ENCODE measurements around the gene COL15A1.

The COL15A1 gene

GRCh38 chr9:98924946-98925820 is 18.5 kb upstream of the COL15A1 start:
- H3K4me3 ChIP-seq (ENCODE audit: low read depth, low read length), result no peak overlapping the region
- TF ChIP-seq MYC (IDR thresholded peaks at IDR 0.05; ENCODE audit: low read depth, low read length) (no peak), POLR2A (IDR thresholded peaks at IDR 0.05; ENCODE audit: extremely low read depth, insufficient read length) (no peak)
- TF ChIP-seq, protein P1, sequence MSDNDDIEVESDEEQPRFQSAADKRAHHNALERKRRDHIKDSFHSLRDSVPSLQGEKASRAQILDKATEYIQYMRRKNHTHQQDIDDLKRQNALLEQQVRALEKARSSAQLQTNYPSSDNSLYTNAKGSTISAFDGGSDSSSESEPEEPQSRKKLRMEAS (IDR thresholded peaks at IDR 0.05; ENCODE audit: low read depth, low read length), result no peak
- TF ChIP-seq, protein P2, sequence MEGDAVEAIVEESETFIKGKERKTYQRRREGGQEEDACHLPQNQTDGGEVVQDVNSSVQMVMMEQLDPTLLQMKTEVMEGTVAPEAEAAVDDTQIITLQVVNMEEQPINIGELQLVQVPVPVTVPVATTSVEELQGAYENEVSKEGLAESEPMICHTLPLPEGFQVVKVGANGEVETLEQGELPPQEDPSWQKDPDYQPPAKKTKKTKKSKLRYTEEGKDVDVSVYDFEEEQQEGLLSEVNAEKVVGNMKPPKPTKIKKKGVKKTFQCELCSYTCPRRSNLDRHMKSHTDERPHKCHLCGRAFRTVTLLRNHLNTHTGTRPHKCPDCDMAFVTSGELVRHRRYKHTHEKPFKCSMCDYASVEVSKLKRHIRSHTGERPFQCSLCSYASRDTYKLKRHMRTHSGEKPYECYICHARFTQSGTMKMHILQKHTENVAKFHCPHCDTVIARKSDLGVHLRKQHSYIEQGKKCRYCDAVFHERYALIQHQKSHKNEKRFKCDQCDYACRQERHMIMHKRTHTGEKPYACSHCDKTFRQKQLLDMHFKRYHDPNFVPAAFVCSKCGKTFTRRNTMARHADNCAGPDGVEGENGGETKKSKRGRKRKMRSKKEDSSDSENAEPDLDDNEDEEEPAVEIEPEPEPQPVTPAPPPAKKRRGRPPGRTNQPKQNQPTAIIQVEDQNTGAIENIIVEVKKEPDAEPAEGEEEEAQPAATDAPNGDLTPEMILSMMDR (IDR thresholded peaks at IDR 0.05; ENCODE audit: low read depth, low read length), result no peak
- DNase-seq (ENCODE audit: low read depth), result no peak

DNA sequence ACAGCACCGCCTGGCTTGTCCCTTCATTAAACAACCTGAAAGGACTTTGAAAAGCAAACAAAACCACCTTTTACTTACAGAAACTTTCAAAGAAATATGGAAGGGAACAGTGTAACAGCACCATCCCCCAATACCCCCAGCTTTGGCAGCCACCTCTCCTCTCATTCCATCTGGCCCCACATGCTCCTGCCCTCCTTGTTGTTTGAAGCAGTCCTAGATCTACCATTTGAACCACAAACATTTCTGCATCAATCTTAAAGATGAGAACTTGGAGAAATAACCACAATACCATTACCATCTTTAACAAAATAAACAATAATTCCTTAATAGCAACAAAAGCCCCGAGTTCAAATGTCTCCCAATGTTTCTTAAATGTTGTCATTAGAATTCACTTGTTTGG is 17.8 kb upstream of the COL15A1 start:
- H3K4me3 ChIP-seq (ENCODE audit: low read depth, low read length), result no peak overlapping the region
- DNase-seq (ENCODE audit: low read depth), result no peak
- TF ChIP-seq, protein P1 (IDR thresholded peaks at IDR 0.05; ENCODE audit: low read depth, low read length), result no peak
- TF ChIP-seq POLR2A (IDR thresholded peaks at IDR 0.05; ENCODE audit: extremely low read depth, insufficient read length) (no peak), MYC (IDR thresholded peaks at IDR 0.05; ENCODE audit: low read depth, low read length) (no peak)
- TF ChIP-seq, protein P2 (IDR thresholded peaks at IDR 0.05; ENCODE audit: low read depth, low read length), result no peak

DNA sequence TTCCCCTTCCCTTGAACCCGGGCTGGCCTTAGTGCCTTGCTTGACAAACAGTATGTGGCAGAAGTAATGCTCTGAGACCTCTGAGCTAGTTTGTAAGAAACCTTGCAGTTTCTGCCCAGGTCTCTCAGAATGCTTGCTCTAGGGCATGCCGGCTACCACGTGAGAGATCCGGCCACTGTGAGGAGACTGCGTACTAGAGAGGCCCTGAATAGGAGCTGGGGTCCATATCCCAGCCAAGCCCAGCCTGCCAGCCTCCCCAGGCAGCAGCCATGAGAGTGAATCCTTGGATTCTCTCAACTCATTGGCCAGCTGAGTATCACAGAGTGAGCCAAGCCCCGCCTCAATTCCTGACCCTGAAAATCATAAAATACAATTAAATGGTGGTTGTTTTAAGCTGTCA is 16.0 kb upstream of the COL15A1 start:
- H3K4me3 ChIP-seq (ENCODE audit: low read depth, low read length), result no peak overlapping the region
- no peak for DNase-seq (ENCODE audit: low read depth)
- TF ChIP-seq MYC (IDR thresholded peaks at IDR 0.05; ENCODE audit: low read depth, low read length) (no peak), POLR2A (IDR thresholded peaks at IDR 0.05; ENCODE audit: extremely low read depth, insufficient read length) (no peak)
- TF ChIP-seq, protein P1 (IDR thresholded peaks at IDR 0.05; ENCODE audit: low read depth, low read length), result no peak
- TF ChIP-seq, protein P2 (IDR thresholded peaks at IDR 0.05; ENCODE audit: low read depth, low read length), result no peak

- no peak overlapping the region for H3K4me3 ChIP-seq (ENCODE audit: low read depth, low read length)
- TF ChIP-seq, protein P1 (IDR thresholded peaks at IDR 0.05; ENCODE audit: low read depth, low read length), result no peak
- no peak for TF ChIP-seq MYC (IDR thresholded peaks at IDR 0.05; ENCODE audit: low read depth, low read length)
- TF ChIP-seq, protein P2 (IDR thresholded peaks at IDR 0.05; ENCODE audit: low read depth, low read length), result no peak
- TF ChIP-seq POLR2A (IDR thresholded peaks at IDR 0.05; ENCODE audit: extremely low read depth, insufficient read length), result no peak
- no peak for DNase-seq (ENCODE audit: low read depth)
Measured at GRCh38 chr9:98929071-98929470, 14.6 kb upstream of the COL15A1 start.

DNA sequence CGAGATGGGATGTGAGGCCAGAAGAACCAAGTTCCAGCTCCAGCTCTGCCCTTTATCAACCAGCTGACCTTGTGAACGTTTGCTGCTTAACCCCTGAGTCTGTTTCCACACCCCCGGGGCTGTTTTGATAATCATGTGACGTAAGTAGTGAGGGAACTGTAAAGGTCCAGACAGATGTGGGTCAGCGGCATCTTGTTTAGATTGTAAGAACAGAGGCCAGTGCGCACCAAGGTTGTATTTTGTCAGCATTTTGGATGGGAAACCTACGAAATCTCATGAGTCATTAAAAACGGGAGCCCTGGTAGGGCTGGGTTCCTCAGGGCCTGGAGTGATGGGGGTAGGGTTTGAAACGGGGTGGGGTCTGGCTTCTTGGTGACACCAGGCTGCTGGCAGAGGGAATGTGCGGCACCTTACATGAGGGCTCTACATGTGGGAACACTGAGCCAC is 13.8 kb upstream of the COL15A1 start:
- no peak overlapping the region for H3K4me3 ChIP-seq (ENCODE audit: low read depth, low read length)
- no peak for DNase-seq (ENCODE audit: low read depth)
- TF ChIP-seq MYC (IDR thresholded peaks at IDR 0.05; ENCODE audit: low read depth, low read length) (no peak), POLR2A (IDR thresholded peaks at IDR 0.05; ENCODE audit: extremely low read depth, insufficient read length) (no peak)
- TF ChIP-seq, protein P1 (IDR thresholded peaks at IDR 0.05; ENCODE audit: low read depth, low read length), result no peak
- TF ChIP-seq, protein P2 (IDR thresholded peaks at IDR 0.05; ENCODE audit: low read depth, low read length), result no peak
